HG03432 (cell line): ENCODE results near the gene SEM1.
"Not testable (repeated sequence)": the region's sequence is repeated elsewhere in the genome, so short reads cannot be mapped to it uniquely, and the experiment has no call there.

ENCODE experiments used
- ATAC-seq: cut with Tn5 transposase; IDR thresholded peaks from one replicate; pipeline ENCODE4 v1.9.1; 2021; ENCODE audit warnings: mild to moderate bottlenecking, moderate library complexity; ENCODE audit not compliant: unreplicated experiment

SEM1 gene

GRCh38 chr7:96707901-96708774 lies 1.5 kb downstream of the SEM1 start:
- ATAC-seq, result no peak

GRCh38 chr7:96701258-96701657 lies 8.4 kb downstream of the SEM1 start:
- ATAC-seq, result no peak

DNA sequence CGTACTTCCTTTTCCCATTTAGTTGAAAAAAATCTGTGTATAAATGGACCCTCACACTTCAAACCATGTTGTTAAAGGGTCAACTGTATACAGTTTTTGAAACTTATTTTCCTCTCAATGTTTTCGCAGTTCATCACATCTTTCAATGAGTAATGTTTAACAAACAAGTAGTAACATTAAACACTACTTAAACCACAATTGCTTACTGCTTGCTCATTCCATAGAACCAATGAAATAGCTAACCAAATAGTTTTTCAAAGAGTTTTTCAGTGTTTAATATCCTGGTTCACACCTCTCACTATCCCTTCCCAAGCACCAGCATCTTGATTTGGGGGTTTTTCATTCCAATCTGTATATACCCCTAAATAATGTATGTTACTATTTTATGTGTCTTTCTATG lies 9.1 kb downstream of the SEM1 start:
- ATAC-seq, result no peak

DNA sequence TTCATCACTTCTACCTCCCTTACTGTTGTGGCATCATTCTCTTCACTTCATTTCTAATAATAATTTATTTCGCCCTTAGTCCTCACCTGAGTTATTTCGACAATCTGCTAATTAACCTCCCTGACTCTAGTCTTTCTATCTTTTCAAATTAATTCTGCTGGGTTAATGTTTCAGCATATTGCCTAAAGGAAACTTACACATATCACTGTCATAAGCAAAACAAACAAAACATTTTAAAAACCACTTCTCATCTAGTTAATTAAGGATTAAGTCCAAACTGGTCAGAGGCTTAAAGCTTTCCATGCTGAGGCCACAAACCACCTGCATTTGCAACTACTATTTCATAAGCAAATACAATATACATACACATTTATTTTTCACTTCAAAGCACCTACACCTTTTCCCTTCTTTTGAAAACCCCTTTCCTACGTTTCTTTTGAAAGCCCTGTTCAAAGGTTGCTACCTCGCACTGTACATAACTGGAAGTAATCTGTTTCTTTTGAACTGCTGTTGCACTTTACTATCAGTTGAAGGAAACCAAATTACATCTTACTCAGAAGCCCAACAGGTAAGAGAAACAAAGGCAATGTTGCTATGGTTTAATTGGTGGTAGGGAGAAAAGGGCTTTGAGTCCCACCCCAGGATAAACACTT lies 10.3 kb downstream of the SEM1 start:
- ATAC-seq, result no peak

DNA sequence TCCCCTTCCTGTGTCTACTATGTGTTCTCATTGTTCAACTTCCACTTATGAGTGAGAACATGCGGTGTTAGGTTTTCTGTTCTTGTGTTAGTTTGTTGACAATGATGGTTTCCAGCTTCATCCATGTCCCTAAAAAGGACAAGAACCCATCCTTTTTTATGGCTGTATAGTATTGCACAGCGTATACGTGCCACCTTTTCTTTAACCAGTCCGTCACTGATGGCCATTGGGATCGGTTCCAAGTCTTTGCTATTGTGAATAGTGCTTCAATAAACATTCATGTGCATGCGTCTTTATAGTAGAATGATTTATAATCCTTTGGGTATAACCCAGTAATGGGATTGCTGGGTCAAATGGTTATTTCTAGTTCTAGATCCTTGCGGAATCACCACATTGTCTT lies 11.2 kb downstream of the SEM1 start:
- not testable (repeated sequence) for ATAC-seq

DNA sequence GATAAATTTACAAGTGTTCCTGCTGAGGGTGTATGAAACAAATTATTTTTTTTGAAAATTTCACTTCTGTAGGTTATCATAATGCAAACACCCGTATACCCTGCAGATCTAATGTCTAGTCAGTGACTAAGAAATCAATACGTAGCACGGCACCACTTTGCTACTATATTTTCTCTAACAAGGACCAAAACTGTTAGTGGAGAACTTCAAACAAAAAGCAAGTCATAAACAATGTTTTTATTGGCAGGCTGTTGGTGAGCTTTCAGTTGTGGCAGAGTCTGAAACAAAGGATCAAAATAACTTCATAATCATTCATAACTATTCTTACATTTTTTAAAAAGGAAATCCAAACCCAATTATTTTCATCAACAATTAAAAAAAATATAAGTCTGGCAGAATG lies 11.8 kb downstream of the SEM1 start:
- no peak for ATAC-seq

DNA sequence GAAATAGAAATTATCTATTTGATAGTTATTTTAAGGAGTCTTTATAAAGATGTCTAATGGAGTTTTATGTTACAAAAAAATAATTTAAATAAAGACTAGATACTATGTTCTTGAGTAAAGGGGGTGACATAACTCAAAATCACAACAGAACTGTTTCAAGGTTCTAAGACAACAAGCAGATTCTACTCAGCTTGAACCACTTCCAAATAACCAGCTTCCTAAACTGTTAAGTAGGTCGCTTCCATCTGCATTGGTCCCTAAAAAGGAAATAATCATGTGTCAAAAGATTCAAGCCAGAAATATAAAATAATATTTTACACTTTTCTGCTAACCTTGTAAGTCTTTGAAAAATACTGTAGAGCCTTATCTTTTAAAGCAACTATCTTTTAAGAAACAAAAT lies 14.1 kb downstream of the SEM1 start:
- ATAC-seq, result no peak

GRCh38 chr7:96694082-96694481 lies 15.6 kb downstream of the SEM1 start:
- ATAC-seq, result no peak

GRCh38 chr7:96691702-96692101 lies 17.9 kb downstream of the SEM1 start:
- ATAC-seq, result no peak

DNA sequence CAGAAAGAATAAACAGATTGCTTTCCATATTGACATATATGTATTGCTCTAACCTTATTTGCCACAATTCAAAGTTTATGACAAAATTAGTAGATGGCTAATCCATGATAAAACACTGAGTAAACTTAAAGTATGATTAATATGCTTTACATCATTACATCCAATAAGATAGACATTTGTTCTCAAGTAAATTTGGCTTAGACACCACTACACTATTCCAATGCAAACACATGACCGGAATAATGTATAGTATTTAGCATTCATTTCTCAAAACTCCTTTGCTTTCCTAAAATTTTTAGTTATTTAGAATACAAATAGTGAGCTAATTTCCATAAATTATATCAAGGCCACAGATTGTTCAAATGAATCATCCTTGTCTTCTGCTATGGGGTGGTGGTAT lies 20.2 kb downstream of the SEM1 start:
- no peak for ATAC-seq

DNA sequence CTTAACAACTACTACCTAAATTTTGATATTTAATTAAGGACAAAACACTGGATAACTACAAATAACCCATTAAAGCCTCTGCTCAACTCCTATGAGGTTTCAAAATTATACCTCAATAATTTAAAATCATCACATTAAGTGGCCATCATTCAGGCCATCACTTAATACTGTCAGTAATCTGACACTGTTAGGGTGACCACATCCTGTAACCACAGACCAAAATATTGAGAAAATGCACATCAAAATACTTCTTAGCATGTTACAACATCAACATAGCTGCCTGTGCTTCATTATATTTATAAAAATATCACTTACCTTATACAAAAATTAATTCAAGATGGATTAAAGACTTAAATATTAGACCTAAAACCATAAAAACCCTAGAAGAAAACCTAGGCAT lies 23.3 kb downstream of the SEM1 start:
- ATAC-seq, result peak; percentile 49

DNA sequence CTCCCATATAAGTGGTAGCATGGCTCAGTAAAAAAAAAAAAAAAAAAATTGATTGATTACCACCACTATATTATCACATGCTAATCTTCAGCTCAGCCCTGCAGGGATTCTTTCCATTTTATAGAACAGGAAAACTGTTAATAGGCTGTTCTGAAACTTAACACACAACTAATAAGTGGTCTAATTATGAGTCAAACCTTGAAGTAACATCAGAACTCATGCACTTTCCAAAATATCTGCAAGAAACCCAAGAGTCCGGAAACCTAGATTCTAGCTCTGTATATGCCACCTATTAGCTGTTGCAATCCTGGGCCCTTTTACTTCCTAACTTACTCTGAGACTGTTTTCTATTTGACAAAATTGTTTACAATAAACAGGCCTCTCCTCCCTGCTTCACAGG lies 23.9 kb downstream of the SEM1 start:
- peak; percentile 94 for ATAC-seq

DNA sequence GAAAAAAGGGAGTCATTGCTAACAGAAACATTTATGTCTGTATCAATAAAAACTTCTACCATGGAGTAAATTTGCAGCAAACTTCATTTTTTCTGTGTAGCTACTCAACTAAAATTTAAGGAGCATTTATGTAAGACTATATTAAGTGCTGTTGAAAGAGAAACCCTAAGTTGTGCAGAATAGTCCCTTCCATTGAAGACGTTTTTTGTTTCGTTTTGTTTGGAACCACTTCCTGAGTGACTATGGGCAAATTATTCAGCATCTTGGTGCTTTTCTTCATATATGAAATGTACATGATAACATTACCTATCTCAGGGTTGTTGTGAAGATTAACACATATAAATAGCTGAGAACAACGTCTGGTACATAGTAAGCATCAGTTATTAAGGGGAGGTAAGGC lies 24.3 kb downstream of the SEM1 start:
- ATAC-seq, result peak; percentile 83

DNA sequence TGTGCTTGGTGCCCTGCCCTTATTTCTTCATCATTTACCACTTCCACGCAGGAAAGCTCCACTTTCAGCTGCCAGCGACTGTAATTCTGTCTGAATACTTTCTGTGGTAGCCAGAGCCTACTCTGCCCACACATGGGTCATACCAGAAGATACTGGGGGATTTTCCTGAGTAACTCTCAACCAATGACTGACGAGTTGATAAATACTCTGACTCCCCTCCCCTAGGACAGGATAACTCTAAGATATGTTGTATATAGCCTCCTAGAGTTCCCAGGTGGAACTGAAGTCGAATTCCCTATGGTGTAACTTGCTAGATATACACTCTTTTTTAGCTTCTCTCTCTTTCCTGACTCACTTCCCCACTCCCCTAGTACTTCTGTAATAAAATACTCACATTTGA lies 29.8 kb downstream of the SEM1 start:
- ATAC-seq, result peak; percentile 38

DNA sequence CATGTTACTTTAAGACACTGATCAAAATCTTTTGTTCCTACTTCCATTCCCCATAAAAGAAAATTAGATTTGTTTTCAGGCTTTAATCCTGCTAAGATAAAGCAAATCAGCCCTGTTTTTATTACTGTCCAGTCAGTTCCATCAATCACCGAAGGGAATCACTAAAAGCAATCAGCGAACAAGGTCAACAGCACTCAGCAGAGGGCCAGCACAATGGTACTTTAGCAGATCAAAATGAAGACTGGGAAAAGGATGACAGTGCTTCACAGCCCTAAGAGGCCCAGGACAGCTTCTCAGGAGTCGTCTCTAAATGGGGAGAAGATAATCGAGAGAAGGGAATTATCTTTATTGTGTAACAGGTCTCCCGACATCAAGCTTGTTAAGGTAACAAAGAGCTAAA lies 32.7 kb downstream of the SEM1 start:
- ATAC-seq, result no peak

DNA sequence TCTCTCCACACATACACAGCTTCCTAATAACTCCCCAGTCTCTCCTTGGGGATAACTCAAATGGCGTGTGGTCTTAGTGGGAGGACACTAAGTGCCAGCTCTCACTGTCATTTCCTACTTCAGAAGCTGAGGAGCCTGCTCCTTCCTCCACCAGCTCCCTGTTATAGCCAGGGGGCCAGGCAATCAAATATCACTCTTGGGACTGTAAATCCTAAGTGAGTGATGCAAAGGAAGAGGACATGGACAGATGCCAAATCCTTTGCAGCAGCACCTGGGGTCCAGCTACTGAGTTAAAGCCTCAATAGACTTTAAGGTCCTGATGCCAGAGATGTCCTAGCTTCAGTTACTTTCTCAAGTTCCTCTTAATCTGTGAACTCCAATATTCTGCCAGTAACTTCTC lies 34.1 kb downstream of the SEM1 start:
- ATAC-seq, result no peak

GRCh38 chr7:96674565-96674964 lies 35.1 kb downstream of the SEM1 start:
- no peak for ATAC-seq

GRCh38 chr7:96671854-96672253 lies 37.8 kb downstream of the SEM1 start:
- no peak for ATAC-seq

DNA sequence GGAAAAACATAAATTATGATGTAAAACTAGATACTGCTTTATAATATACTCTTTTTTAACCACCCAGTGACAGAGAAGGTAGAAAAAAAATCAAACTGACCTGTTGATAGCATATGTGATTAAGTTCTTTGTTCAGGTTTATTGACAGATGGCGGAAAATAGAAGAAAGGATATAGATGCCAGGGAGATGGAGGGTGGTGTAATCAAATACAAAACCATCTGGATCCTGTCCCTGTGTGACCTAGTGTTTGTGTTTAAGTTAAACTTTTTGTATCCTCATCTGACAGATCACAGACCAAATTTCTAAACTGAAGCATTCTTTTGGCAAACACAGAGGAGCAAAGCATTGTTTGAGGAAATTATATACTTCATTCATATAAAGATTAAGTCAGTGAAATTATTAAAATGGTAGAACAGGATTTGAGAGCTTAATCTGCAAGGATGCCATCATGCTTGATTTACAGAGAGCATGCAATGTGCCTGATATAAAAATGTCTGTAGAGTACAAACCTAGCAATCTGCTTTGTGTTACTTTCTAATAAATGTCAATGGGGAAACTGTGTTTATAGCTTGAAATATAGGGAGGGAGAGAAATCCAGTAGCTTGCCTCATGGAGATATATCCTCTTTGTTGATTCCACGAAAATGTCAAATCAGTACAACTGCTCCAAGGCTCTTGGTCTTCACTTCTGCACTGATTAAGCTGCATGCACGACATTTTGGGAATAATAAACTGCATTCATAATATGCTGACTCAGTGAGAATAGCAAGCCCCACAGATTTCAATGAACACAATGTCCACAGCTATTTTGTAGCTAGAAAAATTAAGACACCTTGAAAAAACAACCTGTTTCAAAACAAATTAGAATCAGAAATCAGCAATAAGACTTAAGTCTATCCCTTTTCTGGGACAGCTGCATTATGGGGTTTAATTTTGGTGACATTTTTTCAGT lies 39.0 kb downstream of the SEM1 start:
- ATAC-seq, result no peak

DNA sequence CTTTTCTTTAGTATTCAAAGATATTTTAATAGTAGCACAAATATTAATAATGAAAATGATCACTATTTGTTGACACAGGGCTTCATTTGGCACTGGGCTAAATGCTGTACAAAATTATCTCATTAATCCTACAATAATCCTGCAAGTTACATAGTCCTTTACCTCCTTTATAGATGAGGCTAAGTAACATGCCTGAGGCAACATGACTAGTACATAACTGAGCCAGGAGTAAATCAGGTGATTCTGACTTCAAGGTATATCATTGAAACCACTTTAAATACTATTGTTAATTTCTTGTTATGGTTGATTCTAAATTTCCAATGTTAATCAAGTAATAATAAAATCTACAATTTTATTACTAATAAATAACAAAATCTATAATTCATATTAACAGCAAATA lies 39.8 kb downstream of the SEM1 start:
- no peak for ATAC-seq

DNA sequence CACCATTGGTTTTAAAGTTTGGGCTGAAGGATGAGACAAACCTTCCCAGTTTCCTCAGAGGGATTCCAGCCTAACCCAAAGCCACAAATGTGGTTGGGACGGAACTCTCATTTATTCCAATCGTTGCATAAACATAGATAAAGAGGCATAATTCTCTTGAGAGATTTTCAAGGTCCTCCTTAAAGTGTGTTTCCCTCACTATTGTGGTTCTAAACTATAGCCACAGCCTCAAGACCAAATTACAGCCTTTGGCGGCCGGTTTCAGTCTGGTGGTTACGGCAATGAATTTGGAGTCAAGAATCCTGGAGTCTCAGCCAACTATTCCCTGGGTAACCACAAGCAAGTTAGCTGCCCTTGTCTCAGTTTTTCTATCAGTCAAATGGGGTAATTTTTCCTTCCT lies 42.6 kb downstream of the SEM1 start:
- no peak for ATAC-seq
